Uterus (tissue), 2 donors: ENCODE results near the gene TPST2.

Experiments used
- CTCF ChIP-seq, 4 experiments: fragments of 200-600 bp in 2 of 4; fragments of 450-650 bp in 2 of 4; sonication (generic) in 2 of 4; IDR thresholded peaks; one replicate each; pipeline ENCODE4 v1.5.1; 2016 to 2019; ENCODE audit warnings: antibody characterized with exemption in 4 of 4, mild to moderate bottlenecking in 2 of 4, moderate library complexity in 1 of 4
- POLR2A ChIP-seq, 2 donors: fragments of 450-650 bp; IDR thresholded peaks; one replicate each; pipeline ENCODE4 v1.6.1; 2016; ENCODE audit warnings: antibody characterized with exemption in 2 of 2, mild to moderate bottlenecking in 1 of 2, moderate library complexity in 1 of 2

GRCh38 chr22:26494506-26494905 is 95.4 kb downstream of the TPST2 start:
- no peak for TF ChIP-seq CTCF (IDR thresholded peaks at IDR 0.05)
- TF ChIP-seq POLR2A (IDR thresholded peaks at IDR 0.05): no peak
